Measurements from ENCODE around the gene LETM1. TPM values are rescaled to one million over a fixed set of nuclear protein-coding genes. Genes with fewer than 3 reads are reported as not detected.

The LETM1 gene
- total RNA-seq, 2 experiments from 2014 or later, result 58.3 to 66.8 TPM

GRCh38 chr4:1784395-1784788, 71.6 kb downstream of the LETM1 start:
- H3K36me3 ChIP-seq (ENCODE audit: insufficient read depth, low read length), result no peaks in the 10 kb centered on the region
- H3K4me2 ChIP-seq (ENCODE audit: low read length), result no peak overlapping the region
- no peak overlapping the region for H2AFZ ChIP-seq (ENCODE audit: low read length)
- ChIA-PET CTCF (ENCODE audit: unreplicated experiment) (no interaction called here), POLR2A (no interaction called here)
- no peaks in the 10 kb centered on the region for H3K9me3 ChIP-seq (ENCODE audit: low read length)
- intact Hi-C loops (cut with micrococcal nuclease; ENCODE audit: unreplicated experiment), result no loop called here
- H3K27ac ChIP-seq (ENCODE audit: low read depth, low read length, poor library complexity, severe bottlenecking), result no peak overlapping the region
- H3K79me2 ChIP-seq (ENCODE audit: insufficient read depth, low read depth, low read length), result no peaks in the 10 kb centered on the region
- no peaks in the 10 kb centered on the region for H3K4me1 ChIP-seq (ENCODE audit: insufficient read depth, low read length, poor library complexity, severe bottlenecking)
- no peak overlapping the region for H3K4me3 ChIP-seq (ENCODE audit: low read depth, low read length, poor library complexity, severe bottlenecking)
- BruUV-seq (replicated peaks), result no TSS peak
- H4K20me1 ChIP-seq (ENCODE audit: insufficient read depth, low read length), result no peaks in the 10 kb centered on the region
- DNase-seq (ENCODE audit: low spot score), result no peak
- H3K9me2 ChIP-seq (ENCODE audit: insufficient read depth, low read length), result no peaks in the 10 kb centered on the region
- TF ChIP-seq CTCF (conservative IDR thresholded peaks at IDR 0.05; ENCODE audit: low read length) (no peak), EZH2phosphoT487 (IDR thresholded peaks at IDR 0.05; ENCODE audit: borderline replicate concordance, low read depth, low read length) (no peak)

GRCh38 chr4:1783970-1784369, 72.0 kb downstream of the LETM1 start:
- Histone ChIP-seq H3K79me2 (ENCODE audit: insufficient read depth, low read depth, low read length) (no peaks in the 10 kb centered on the region), H3K4me1 (ENCODE audit: insufficient read depth, low read length, poor library complexity, severe bottlenecking) (no peaks in the 10 kb centered on the region), H3K4me2 (ENCODE audit: low read length) (no peak overlapping the region), H3K9me2 (ENCODE audit: insufficient read depth, low read length) (no peaks in the 10 kb centered on the region), H2AFZ (ENCODE audit: low read length) (no peak overlapping the region), H3K36me3 (ENCODE audit: insufficient read depth, low read length) (no peaks in the 10 kb centered on the region), H3K27ac (ENCODE audit: low read depth, low read length, poor library complexity, severe bottlenecking) (no peak overlapping the region), H4K20me1 (ENCODE audit: insufficient read depth, low read length) (no peaks in the 10 kb centered on the region), H3K9me3 (ENCODE audit: low read length) (no peaks in the 10 kb centered on the region), H3K4me3 (ENCODE audit: low read depth, low read length, poor library complexity, severe bottlenecking) (no peak overlapping the region)
- ChIA-PET CTCF (ENCODE audit: unreplicated experiment) (no interaction called here), POLR2A (no interaction called here)
- BruUV-seq (replicated peaks), result no TSS peak
- no peak for DNase-seq (ENCODE audit: low spot score)
- intact Hi-C loops (cut with micrococcal nuclease; ENCODE audit: unreplicated experiment), result no loop called here
- TF ChIP-seq CTCF (conservative IDR thresholded peaks at IDR 0.05; ENCODE audit: low read length) (no peak), EZH2phosphoT487 (IDR thresholded peaks at IDR 0.05; ENCODE audit: borderline replicate concordance, low read depth, low read length) (no peak)

GRCh38 chr4:1783015-1783414, 72.9 kb downstream of the LETM1 start:
- Histone ChIP-seq H3K4me1 (ENCODE audit: insufficient read depth, low read length, poor library complexity, severe bottlenecking) (no peaks in the 10 kb centered on the region), H3K9me2 (ENCODE audit: insufficient read depth, low read length) (no peaks in the 10 kb centered on the region), H2AFZ (ENCODE audit: low read length) (no peak overlapping the region), H3K4me2 (ENCODE audit: low read length) (no peak overlapping the region), H3K79me2 (ENCODE audit: insufficient read depth, low read depth, low read length) (no peaks in the 10 kb centered on the region), H3K27ac (ENCODE audit: low read depth, low read length, poor library complexity, severe bottlenecking) (no peak overlapping the region), H3K36me3 (ENCODE audit: insufficient read depth, low read length) (no peaks in the 10 kb centered on the region), H4K20me1 (ENCODE audit: insufficient read depth, low read length) (no peaks in the 10 kb centered on the region), H3K4me3 (ENCODE audit: low read depth, low read length, poor library complexity, severe bottlenecking) (no peak overlapping the region), H3K9me3 (ENCODE audit: low read length) (no peaks in the 10 kb centered on the region)
- BruUV-seq (replicated peaks), result no TSS peak
- POLR2A ChIA-PET, result no interaction called here
- intact Hi-C loops (cut with micrococcal nuclease; ENCODE audit: unreplicated experiment), result no loop called here
- no peak for DNase-seq (ENCODE audit: low spot score)
- TF ChIP-seq CTCF (conservative IDR thresholded peaks at IDR 0.05; ENCODE audit: low read length) (no peak), EZH2phosphoT487 (IDR thresholded peaks at IDR 0.05; ENCODE audit: borderline replicate concordance, low read depth, low read length) (no peak)
- CTCF ChIA-PET (ENCODE audit: unreplicated experiment), result no interaction called here

Measured in OCI-LY7 (cell line).